Loucy (cell line): ENCODE measurements around the gene DSG1.

ENCODE experiments used
- H2AFZ ChIP-seq: fragments of 200-600 bp; sonication (generic); 2 replicates; pipeline ENCODE4 v1.6.0; 2016; ENCODE audit warnings: antibody characterized with exemption, mild to moderate bottlenecking, low read length, moderate library complexity
- H3F3A ChIP-seq: fragments of 200-600 bp; 2 replicates; pipeline ENCODE4 v1.6.0; 2016; ENCODE audit warnings: antibody characterized with exemption, low read depth, mild to moderate bottlenecking
- H3K27me3 ChIP-seq: fragments of 200-600 bp; sonication (generic); 2 replicates; pipeline ENCODE4 v1.6.1; 2014; ENCODE audit warnings: low read length, mild to moderate bottlenecking; ENCODE audit not compliant: insufficient read depth, poor library complexity, severe bottlenecking
- H3K36me3 ChIP-seq: fragments of 200-600 bp; sonication (generic); 2 replicates; pipeline ENCODE4 v1.6.1; 2016; ENCODE audit warnings: low read length; ENCODE audit not compliant: insufficient read depth
- H3K4me1 ChIP-seq: fragments of 200-600 bp; sonication (generic); 2 replicates; pipeline ENCODE4 v1.5.1; 2014; ENCODE audit warnings: low read length, mild to moderate bottlenecking; ENCODE audit not compliant: insufficient read depth, poor library complexity, severe bottlenecking
- H3K4me2 ChIP-seq: fragments of 200-600 bp; sonication (generic); 2 replicates; pipeline ENCODE4 v1.6.0; 2014; ENCODE audit warnings: antibody characterized with exemption, low read length, low read depth, mild to moderate bottlenecking; ENCODE audit not compliant: poor library complexity, severe bottlenecking
- H3K4me3 ChIP-seq: fragments of 200-600 bp; sonication (generic); 2 replicates; pipeline ENCODE4 v1.5.1; 2014; ENCODE audit warnings: low read length, mild to moderate bottlenecking, mixed read lengths; ENCODE audit not compliant: poor library complexity, severe bottlenecking
- H3K79me2 ChIP-seq: fragments of 200-600 bp; sonication (generic); 2 replicates; pipeline ENCODE4 v1.6.1; 2014; ENCODE audit warnings: low read length; ENCODE audit not compliant: insufficient read depth
- H3K9ac ChIP-seq: fragments of 200-600 bp; sonication (generic); 2 replicates; pipeline ENCODE4 v1.6.0; 2014; ENCODE audit warnings: mild to moderate bottlenecking, low read depth, low read length, moderate library complexity; ENCODE audit not compliant: poor library complexity, severe bottlenecking
- H3K9me2 ChIP-seq: fragments of 200-600 bp; sonication (generic); replicated peaks from 2 replicates; pipeline ENCODE4 v1.6.1; 2016; ENCODE audit warnings: low read depth, low read length, mixed read lengths
- H3K9me3 ChIP-seq: fragments of 200-600 bp; sonication (generic); 2 replicates; pipeline ENCODE4 v1.6.1; 2014; ENCODE audit warnings: mild to moderate bottlenecking, antibody characterized with exemption, low read length, low read depth; ENCODE audit not compliant: insufficient read depth
- H4K20me1 ChIP-seq: fragments of 200-600 bp; sonication (generic); 2 replicates; pipeline ENCODE4 v1.6.0; 2014; ENCODE audit warnings: antibody characterized with exemption, low read length, mild to moderate bottlenecking; ENCODE audit not compliant: insufficient read depth, poor library complexity, severe bottlenecking
- CTCF ChIP-seq: fragments of 200-600 bp; sonication (generic); conservative IDR thresholded peaks from 2 replicates; pipeline ENCODE4 v1.5.1; 2014; ENCODE audit warnings: mild to moderate bottlenecking, antibody characterized with exemption, low read length
- EZH2phosphoT487 ChIP-seq: fragments of 200-600 bp; IDR thresholded peaks from 2 replicates; pipeline ENCODE4 v1.6.1; 2018; ENCODE audit warnings: antibody characterized with exemption, mild to moderate bottlenecking, moderate library complexity, borderline replicate concordance

Gene DSG1

GRCh38 chr18:31317860-31318259 is at the start of gene DSG1:
Gene DSG1, plus strand, starts transcription at chr18:31318160. Its CDS starts 141 bp downstream, at chr18:31318301.
- Histone ChIP-seq H3K9me3 (no peaks in the 10 kb centered on the region), H3K4me3 (no peak within 1 kb of the TSS), H3K9ac (no peak within 1 kb of the TSS), H4K20me1 (no peaks in the 10 kb centered on the region), H3K4me1 (no peaks in the 10 kb centered on the region), H3K27me3 (no peaks in the 10 kb centered on the region), H3K36me3 (no peaks in the 10 kb centered on the region), H2AFZ (no peak within 1 kb of the TSS), H3K79me2 (no peaks in the 10 kb centered on the region), H3K9me2 (no peaks in the 10 kb centered on the region), H3F3A (no peaks in the 10 kb centered on the region), H3K4me2 (no peak within 1 kb of the TSS)
- TF ChIP-seq CTCF (no peak), EZH2phosphoT487 (no peak)

GRCh38 chr18:31268985-31269406 is 49.0 kb upstream of the DSG1 start:
- Histone ChIP-seq H3K27me3 (no peaks in the 10 kb centered on the region), H2AFZ (no peak overlapping the region), H4K20me1 (no peaks in the 10 kb centered on the region), H3K9me3 (no peaks in the 10 kb centered on the region), H3K9me2 (no peaks in the 10 kb centered on the region), H3F3A (no peaks in the 10 kb centered on the region), H3K4me3 (no peak overlapping the region), H3K79me2 (no peaks in the 10 kb centered on the region), H3K4me1 (no peaks in the 10 kb centered on the region), H3K36me3 (no peaks in the 10 kb centered on the region), H3K4me2 (no peak overlapping the region), H3K9ac (no peak overlapping the region)
- TF ChIP-seq CTCF = no peak
- TF ChIP-seq EZH2phosphoT487 = no peak

GRCh38 chr18:31269566-31269965 is 48.4 kb upstream of the DSG1 start:
- H3K9ac ChIP-seq = no peak overlapping the region

More at GRCh38 chr18:31269566-31269965, 48.4 kb upstream of the DSG1 start:
- Histone ChIP-seq H3K9me2 (no peaks in the 10 kb centered on the region), H3K79me2 (no peaks in the 10 kb centered on the region), H3K27me3 (no peaks in the 10 kb centered on the region), H3K9me3 (no peaks in the 10 kb centered on the region), H2AFZ (no peak overlapping the region), H4K20me1 (no peaks in the 10 kb centered on the region), H3F3A (no peaks in the 10 kb centered on the region), H3K36me3 (no peaks in the 10 kb centered on the region), H3K4me1 (no peaks in the 10 kb centered on the region), H3K4me2 (no peak overlapping the region), H3K4me3 (no peak overlapping the region)
- TF ChIP-seq EZH2phosphoT487 (no peak), CTCF (no peak)
